Gastroesophageal sphincter (tissue), 4 donors: ENCODE results near the gene ZNF500. TPM values are rescaled to one million over a fixed set of nuclear protein-coding genes. Genes with fewer than 3 reads are reported as not detected.

Source experiments
- ATAC-seq: fragments of 150-250 bp; one replicate; pipeline ENCODE4 v1.9.1; 2016; ENCODE audit warnings: mild to moderate bottlenecking, moderate library complexity
- H3K27ac ChIP-seq, 4 donors: fragments of 200-600 bp; sonication (generic) in 3 of 4; 1 replicate in 3 of 4; 2 replicates in 1 of 4; pipeline ENCODE4 v1.5.1; 2016 to 2019
- H3K27me3 ChIP-seq: fragments of 200-600 bp; sonication (generic); one replicate; pipeline ENCODE4 v1.5.1; 2019
- H3K36me3 ChIP-seq, 2 donors: fragments of 200-600 bp; sonication (generic); one replicate each; pipeline ENCODE4 v1.5.1; 2019; ENCODE audit warnings: control low read depth in 1 of 2
- H3K4me1 ChIP-seq, 3 donors: fragments of 200-600 bp; sonication (generic); 1 replicate in 2 of 3; 2 replicates in 1 of 3; pipeline ENCODE4 v1.5.1; 2016 to 2019; ENCODE audit warnings: control low read depth in 2 of 3
- H3K4me3 ChIP-seq, 2 donors: fragments of 200-600 bp; sonication (generic); one replicate each; pipeline ENCODE4 v1.5.1; 2019; ENCODE audit warnings: mild to moderate bottlenecking in 1 of 2, moderate library complexity in 1 of 2
- H3K9me3 ChIP-seq, 3 donors: fragments of 200-600 bp; sonication (generic); one replicate each; pipeline ENCODE4 v1.5.1; 2017 to 2019; ENCODE audit warnings: control low read depth in 2 of 3
- EP300 ChIP-seq: sonication (generic); formaldehyde crosslinking; IDR thresholded peaks from one replicate; pipeline ENCODE4 v1.6.1; 2017; ENCODE audit warnings: antibody characterized with exemption, mild to moderate bottlenecking
- POLR2A ChIP-seq, 2 donors: fragments of 450-650 bp; IDR thresholded peaks; one replicate each; pipeline ENCODE4 v1.6.1; 2017; ENCODE audit warnings: antibody characterized with exemption in 2 of 2, mild to moderate bottlenecking in 2 of 2, moderate library complexity in 1 of 2
- POLR2AphosphoS5 ChIP-seq: sonication (generic); formaldehyde crosslinking; IDR thresholded peaks from one replicate; pipeline ENCODE4 v1.6.1; 2017; ENCODE audit warnings: antibody characterized with exemption
- WGBS, 2 donors: methylation state at CpG; one replicate each; pipeline ENCODE4 v1.1.5; 2018; ENCODE audit warnings: low coverage in 1 of 2; 5-methylcytosine and 5-hydroxymethylcytosine counted together
- total RNA-seq, 4 donors: library from RNA; depleted of rRNA; stranded (reverse); fragments of >200 nt; gene quantifications; one replicate each; pipeline ENCODE4 v1.1.0, GENCODE V29; 2016
- TF ChIP-seq, protein P1 (sequence below), 4 experiments: fragments of 200-600 bp in 2 of 4; fragments of 450-650 bp in 2 of 4; sonication (generic) in 1 of 4; IDR thresholded peaks; one replicate each; pipeline ENCODE4 v1.5.1; 2017 to 2019; ENCODE audit warnings: antibody characterized with exemption in 4 of 4, mild to moderate bottlenecking in 2 of 4, moderate library complexity in 2 of 4

ZNF500 gene
- total RNA-seq, 4 donors from 2014 or later: 12.6 to 15.8 (median 13.8) TPM

DNA sequence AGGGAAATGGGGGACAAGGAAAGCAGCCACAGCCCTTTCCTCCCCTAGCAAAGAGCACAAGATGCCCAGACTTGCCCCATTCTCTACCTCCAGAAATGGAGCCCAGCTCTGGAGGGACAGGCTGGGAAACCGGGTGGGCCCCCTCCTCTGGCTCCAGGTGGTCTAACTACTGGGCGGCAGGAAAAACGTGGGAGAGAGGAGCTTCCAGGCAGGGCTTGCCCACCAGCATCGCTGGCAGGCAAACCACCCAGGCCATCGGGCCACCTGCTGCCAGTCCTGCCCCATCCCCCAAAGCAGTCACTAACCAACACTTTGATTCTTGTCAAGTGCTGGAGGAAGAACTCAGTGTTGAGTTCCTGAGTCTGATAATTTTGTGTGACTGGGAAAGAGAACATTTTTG, 48.5 kb downstream of the ZNF500 start:
- H3K9me3 ChIP-seq: no peaks in the 10 kb centered on the region
- no peak for TF ChIP-seq EP300
- no peaks in the 10 kb centered on the region for H3K27me3 ChIP-seq
- H3K27ac ChIP-seq: no peak overlapping the region
- peaks cover 0 to 74% of the 10 kb centered on the region in 2 donors for H3K36me3 ChIP-seq
- no peak for ATAC-seq
- WGBS, 2 donors: 70 to 75% methylated on average over 3 to 4 of the region's 5 CpGs
- no peak overlapping the region for H3K4me3 ChIP-seq
- no peaks in the 10 kb centered on the region for H3K4me1 ChIP-seq

DNA sequence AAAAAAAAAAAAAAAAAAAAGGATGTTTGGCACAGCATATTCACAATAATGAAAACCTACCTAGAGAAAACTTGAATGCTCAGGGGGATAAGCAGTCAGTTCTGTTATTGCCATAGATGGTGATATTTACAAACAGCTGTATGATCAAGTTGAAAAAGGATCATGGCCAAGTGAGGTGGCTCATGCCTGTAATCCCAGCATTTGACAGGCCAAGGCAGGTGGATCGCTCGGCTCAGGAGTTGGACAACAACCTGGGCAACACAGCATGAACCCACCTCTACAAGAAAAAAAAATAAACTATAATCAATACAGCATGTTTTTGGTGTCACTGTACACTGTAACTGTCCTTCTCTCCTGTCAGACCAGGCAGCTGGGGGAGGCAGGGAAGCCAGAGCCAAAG, 52.0 kb downstream of the ZNF500 start:
- Histone ChIP-seq H3K36me3 (peaks cover 0 to 87% of the 10 kb centered on the region in 2 donors), H3K4me1 (no peaks in the 10 kb centered on the region), H3K27me3 (no peaks in the 10 kb centered on the region), H3K4me3 (no peak overlapping the region), H3K9me3 (no peaks in the 10 kb centered on the region), H3K27ac (no peak overlapping the region)
- 76 to 89% methylated on average over 2 of the region's 2 CpGs for WGBS, 2 donors
- TF ChIP-seq POLR2AphosphoS5: no peak
- TF ChIP-seq, protein P1, sequence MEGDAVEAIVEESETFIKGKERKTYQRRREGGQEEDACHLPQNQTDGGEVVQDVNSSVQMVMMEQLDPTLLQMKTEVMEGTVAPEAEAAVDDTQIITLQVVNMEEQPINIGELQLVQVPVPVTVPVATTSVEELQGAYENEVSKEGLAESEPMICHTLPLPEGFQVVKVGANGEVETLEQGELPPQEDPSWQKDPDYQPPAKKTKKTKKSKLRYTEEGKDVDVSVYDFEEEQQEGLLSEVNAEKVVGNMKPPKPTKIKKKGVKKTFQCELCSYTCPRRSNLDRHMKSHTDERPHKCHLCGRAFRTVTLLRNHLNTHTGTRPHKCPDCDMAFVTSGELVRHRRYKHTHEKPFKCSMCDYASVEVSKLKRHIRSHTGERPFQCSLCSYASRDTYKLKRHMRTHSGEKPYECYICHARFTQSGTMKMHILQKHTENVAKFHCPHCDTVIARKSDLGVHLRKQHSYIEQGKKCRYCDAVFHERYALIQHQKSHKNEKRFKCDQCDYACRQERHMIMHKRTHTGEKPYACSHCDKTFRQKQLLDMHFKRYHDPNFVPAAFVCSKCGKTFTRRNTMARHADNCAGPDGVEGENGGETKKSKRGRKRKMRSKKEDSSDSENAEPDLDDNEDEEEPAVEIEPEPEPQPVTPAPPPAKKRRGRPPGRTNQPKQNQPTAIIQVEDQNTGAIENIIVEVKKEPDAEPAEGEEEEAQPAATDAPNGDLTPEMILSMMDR (IDR thresholded peaks at IDR 0.05): no peak
- no peak for TF ChIP-seq POLR2A (IDR thresholded peaks at IDR 0.05)
- ATAC-seq: no peak

DNA sequence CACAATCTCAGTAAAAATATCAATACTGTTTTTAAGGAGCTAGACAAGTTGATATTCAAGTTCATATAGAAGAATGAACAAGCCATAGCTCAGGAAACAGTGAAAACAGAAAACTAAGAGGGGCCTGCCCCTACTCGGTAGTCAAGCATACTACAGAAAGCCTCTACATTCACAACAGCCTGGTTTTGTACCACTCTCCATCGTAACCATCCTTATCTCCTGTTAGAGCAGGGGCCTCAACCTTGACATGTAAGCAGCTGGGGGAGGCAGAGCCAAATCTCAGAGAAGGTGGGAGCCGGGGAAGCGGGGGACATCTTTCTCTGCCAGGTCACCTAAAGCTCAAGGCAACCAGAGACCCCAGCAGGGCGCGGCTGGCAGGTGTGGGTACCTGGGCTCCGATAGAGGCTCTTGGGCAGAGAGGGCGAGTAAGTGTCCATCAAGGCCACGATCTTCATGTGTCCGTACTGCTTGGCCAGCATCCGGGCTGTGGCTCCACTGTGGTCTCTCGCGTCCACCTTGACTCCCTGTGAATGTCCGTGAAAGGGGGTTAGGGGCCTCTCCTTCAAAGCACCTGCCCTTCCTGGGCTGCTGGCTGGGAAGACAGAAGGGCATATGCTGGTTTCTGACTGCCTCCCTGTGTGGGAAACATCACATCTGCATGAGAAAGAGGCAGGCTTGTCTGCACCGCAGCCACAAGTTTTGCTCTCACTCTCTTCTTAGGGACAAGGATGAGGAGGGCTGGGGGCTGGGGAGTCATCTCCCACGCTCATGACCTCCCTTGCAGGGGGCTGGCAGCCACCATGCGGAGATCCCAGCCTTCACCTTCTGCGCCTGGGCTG, 53.1 kb downstream of the ZNF500 start:
- no peak overlapping the region for H3K27ac ChIP-seq
- H3K27me3 ChIP-seq: no peaks in the 10 kb centered on the region
- 78% methylated on average over 4 to 6 of the region's 18 CpGs for WGBS, 2 donors
- H3K4me3 ChIP-seq: no peak overlapping the region
- TF ChIP-seq EP300: no peak
- no peaks in the 10 kb centered on the region for H3K9me3 ChIP-seq
- H3K4me1 ChIP-seq: no peaks in the 10 kb centered on the region
- no peak for ATAC-seq
- H3K36me3 ChIP-seq: peaks cover 0 to 88% of the 10 kb centered on the region in 2 donors

DNA sequence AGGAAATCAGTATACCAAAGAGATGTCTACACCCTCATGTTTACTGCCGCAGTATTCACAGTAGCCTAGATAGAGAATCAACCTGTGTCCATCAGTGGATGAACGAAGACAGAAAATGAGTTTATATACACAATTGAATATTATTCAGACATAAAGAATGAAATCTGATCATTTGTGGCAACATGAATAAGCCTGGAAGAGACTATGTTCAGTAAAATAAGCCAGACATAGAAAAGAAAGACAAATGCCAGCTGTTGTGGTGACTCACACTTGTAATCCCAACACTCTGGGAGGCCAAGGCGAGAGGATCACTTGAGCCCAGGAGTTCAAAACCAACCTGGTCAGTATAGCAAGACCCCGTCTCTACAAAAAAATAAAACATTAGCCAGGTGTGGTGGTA, 57.5 kb downstream of the ZNF500 start:
- no peaks in the 10 kb centered on the region for H3K9me3 ChIP-seq
- H3K36me3 ChIP-seq: peaks cover 0 to 91% of the 10 kb centered on the region in 2 donors
- 90 to 98% methylated on average over 4 of the region's 4 CpGs for WGBS, 2 donors
- H3K27ac ChIP-seq: no peak overlapping the region
- H3K4me3 ChIP-seq: no peak overlapping the region
- TF ChIP-seq POLR2A (IDR thresholded peaks at IDR 0.05) (no peak), EP300 (no peak), POLR2AphosphoS5 (no peak)
- TF ChIP-seq, protein P1 (IDR thresholded peaks at IDR 0.05): no peak
- H3K4me1 ChIP-seq: no peaks in the 10 kb centered on the region
- no peaks in the 10 kb centered on the region for H3K27me3 ChIP-seq
- ATAC-seq: no peak

DNA sequence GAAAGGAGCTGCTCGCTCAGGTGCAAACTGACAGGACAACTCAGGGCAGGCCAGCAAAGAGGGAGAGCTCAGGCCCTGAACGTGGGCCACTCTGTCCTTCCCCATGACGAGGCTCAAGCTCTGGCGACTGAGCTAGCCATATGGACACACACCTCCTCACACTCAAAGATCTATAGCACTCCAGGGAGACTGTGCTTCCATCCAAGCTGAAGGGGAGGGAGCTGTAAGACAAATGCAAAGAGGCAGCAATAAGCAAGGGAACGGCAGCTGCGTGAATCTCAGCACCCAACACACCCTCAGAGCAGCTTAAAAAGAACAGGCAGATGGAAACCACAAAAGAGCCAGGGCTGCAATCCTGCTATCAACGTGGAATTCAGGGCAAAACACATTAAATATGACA, 60.1 kb downstream of the ZNF500 start:
- no peak for ATAC-seq
- Histone ChIP-seq H3K9me3 (no peaks in the 10 kb centered on the region), H3K27ac (no peak overlapping the region), H3K36me3 (peaks cover 0 to 91% of the 10 kb centered on the region in 2 donors), H3K4me1 (no peaks in the 10 kb centered on the region), H3K27me3 (no peaks in the 10 kb centered on the region), H3K4me3 (no peak overlapping the region)
- no peak for TF ChIP-seq EP300
- no peak for TF ChIP-seq POLR2AphosphoS5
- TF ChIP-seq, protein P1 (IDR thresholded peaks at IDR 0.05): no peak
- TF ChIP-seq POLR2A (IDR thresholded peaks at IDR 0.05): no peak
- WGBS, 2 donors: 75 to 90% methylated on average over 1 to 3 of the region's 7 CpGs

DNA sequence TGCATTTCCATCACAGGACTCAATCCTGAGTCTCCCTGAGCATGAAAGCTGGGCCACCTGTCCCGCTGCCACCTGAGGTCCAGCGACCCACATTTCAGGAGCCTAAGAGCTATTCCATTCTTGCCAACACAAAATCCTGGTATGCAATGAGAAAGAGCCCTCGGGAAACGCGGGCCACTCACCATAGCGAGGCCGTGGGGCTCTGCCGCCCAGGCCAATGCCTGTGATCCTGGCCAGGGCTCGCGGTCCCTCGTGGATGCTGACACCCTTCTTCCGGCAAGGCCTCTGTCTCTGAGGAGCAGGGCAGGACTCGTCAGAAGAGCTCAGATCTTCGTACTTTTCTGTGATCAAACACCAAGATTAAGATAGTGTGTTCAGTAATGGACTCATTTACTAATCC, 62.0 kb downstream of the ZNF500 start:
- WGBS, 2 donors: 92 to 96% methylated on average over 8 to 12 of the region's 14 CpGs
- no peaks in the 10 kb centered on the region for H3K4me1 ChIP-seq
- H3K27me3 ChIP-seq: no peaks in the 10 kb centered on the region
- H3K36me3 ChIP-seq: peaks cover 0 to 92% of the 10 kb centered on the region in 2 donors
- H3K4me3 ChIP-seq: no peak overlapping the region
- no peak for ATAC-seq
- no peaks in the 10 kb centered on the region for H3K9me3 ChIP-seq
- TF ChIP-seq EP300 (no peak), POLR2AphosphoS5 (no peak), POLR2A (IDR thresholded peaks at IDR 0.05) (no peak)
- TF ChIP-seq, protein P1 (IDR thresholded peaks at IDR 0.05): no peak
- no peak overlapping the region for H3K27ac ChIP-seq
